Esophagus squamous epithelium (tissue), 5 donors: ENCODE data around the gene FAM241B. TPM values are rescaled to one million over a fixed set of nuclear protein-coding genes. Genes with fewer than 3 reads are reported as not detected.

Experiments used
- DNase-seq: peaks from one replicate; lab custom pipeline; 2025; lab: John Stamatoyannopoulos, UW
- H3K27ac ChIP-seq, 4 donors: fragments of 200-600 bp; sonication (generic); one replicate each; pipeline ENCODE4 v1.5.1; 2016 to 2019; ENCODE audit warnings: mild to moderate bottlenecking in 1 of 4
- H3K27me3 ChIP-seq, 4 donors: fragments of 200-600 bp; sonication (generic); 1 replicate in 3 of 4; 2 replicates in 1 of 4; pipeline versions ENCODE4 v1.5.1 to v1.6.0; 2017 to 2021; ENCODE audit warnings: antibody characterized with exemption in 1 of 4
- H3K36me3 ChIP-seq, 3 donors: fragments of 200-600 bp; sonication (generic); one replicate each; pipeline ENCODE4 v1.5.1; 2016 to 2019
- H3K4me1 ChIP-seq, 3 donors: fragments of 200-600 bp; sonication (generic); one replicate each; pipeline ENCODE4 v1.5.1; 2017 to 2019
- H3K4me3 ChIP-seq, 4 donors: fragments of 200-600 bp; sonication (generic); 1 replicate in 3 of 4; 2 replicates in 1 of 4; pipeline ENCODE4 v1.5.1; 2016 to 2019; ENCODE audit warnings: mild to moderate bottlenecking in 2 of 4, moderate library complexity in 1 of 4
- H3K9me3 ChIP-seq, 3 donors: fragments of 200-600 bp; sonication (generic); one replicate each; pipeline ENCODE4 v1.5.1; 2016 to 2019
- POLR2A ChIP-seq, 4 donors: fragments of 450-650 bp; IDR thresholded peaks; one replicate each; pipeline ENCODE4 v1.6.1; 2017; ENCODE audit warnings: antibody characterized with exemption in 4 of 4, mild to moderate bottlenecking in 4 of 4, moderate library complexity in 3 of 4
- intact Hi-C: fragments of 100-400 bp; cut with DNase I; formaldehyde crosslinking; loops from one replicate; pipeline ENCODE4 v1.15.0; 2022
- total RNA-seq, 4 donors: library from RNA; depleted of rRNA; stranded (reverse); fragments of >200 nt; gene quantifications; one replicate each; pipeline ENCODE4 v1.1.0, GENCODE V29; 2016
- TF ChIP-seq, protein P1 (sequence below), 6 experiments: fragments of 450-650 bp in 4 of 6; fragments of 200-600 bp in 2 of 6; sonication (generic) in 2 of 6; IDR thresholded peaks; one replicate each; pipeline ENCODE4 v1.5.1; 2016 to 2019; ENCODE audit warnings: antibody characterized with exemption in 6 of 6, mild to moderate bottlenecking in 4 of 6, moderate library complexity in 4 of 6
- donor health status: DM: yes; HTN: yes; CAD: no.

The FAM241B gene
- total RNA-seq, 4 donors from 2014 or later, result 1.2 to 1.7 (median 1.3) TPM; not detected in 1

DNA sequence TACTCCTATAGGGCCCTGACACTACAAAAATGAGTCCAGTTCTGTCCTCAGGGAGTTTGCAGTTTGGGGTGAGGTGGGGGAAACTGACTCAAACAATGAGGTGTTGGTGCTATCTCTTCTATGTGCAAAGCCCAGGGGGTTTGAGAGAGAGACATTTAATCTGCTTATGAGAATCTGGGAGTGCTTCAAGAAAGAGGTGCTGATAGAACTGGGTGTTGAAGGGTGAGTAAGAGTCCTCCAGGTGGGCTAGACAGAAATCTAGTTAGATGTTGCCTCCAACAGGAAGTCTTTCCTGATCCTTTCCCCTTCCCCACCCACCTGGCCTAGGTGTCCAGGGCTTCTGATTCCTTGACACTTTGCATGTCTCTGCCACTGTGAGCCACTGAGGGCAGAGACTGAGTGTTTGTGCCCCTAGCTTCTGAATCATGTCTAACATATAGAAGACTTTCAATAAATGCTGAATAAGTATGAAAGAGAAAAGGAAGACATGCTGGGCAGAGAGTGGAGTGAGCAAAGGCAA, 53.0 kb downstream of the FAM241B start:
- Histone ChIP-seq H3K27ac (peak overlapping the region in 3 of 4 donors; percentile 44 to 94 (median 88)), H3K36me3 (no peaks in the 10 kb centered on the region), H3K9me3 (no peaks in the 10 kb centered on the region), H3K4me3 (no peak overlapping the region), H3K27me3 (peaks cover 0 to 23% (median 0%) of the 10 kb centered on the region in 4 donors), H3K4me1 (peaks cover 0 to 53% (median 25%) of the 10 kb centered on the region in 3 donors)
- intact Hi-C loops, result no loop called here
- no peak for TF ChIP-seq POLR2A (IDR thresholded peaks at IDR 0.05)
- TF ChIP-seq, protein P1, sequence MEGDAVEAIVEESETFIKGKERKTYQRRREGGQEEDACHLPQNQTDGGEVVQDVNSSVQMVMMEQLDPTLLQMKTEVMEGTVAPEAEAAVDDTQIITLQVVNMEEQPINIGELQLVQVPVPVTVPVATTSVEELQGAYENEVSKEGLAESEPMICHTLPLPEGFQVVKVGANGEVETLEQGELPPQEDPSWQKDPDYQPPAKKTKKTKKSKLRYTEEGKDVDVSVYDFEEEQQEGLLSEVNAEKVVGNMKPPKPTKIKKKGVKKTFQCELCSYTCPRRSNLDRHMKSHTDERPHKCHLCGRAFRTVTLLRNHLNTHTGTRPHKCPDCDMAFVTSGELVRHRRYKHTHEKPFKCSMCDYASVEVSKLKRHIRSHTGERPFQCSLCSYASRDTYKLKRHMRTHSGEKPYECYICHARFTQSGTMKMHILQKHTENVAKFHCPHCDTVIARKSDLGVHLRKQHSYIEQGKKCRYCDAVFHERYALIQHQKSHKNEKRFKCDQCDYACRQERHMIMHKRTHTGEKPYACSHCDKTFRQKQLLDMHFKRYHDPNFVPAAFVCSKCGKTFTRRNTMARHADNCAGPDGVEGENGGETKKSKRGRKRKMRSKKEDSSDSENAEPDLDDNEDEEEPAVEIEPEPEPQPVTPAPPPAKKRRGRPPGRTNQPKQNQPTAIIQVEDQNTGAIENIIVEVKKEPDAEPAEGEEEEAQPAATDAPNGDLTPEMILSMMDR (IDR thresholded peaks at IDR 0.05), result no peak
- DNase-seq, result no peak

Other genes starting within 250 kb of the FAM241B start
- 10 to 100 TPM in 1 of 4 donors, 1 to 10 TPM in 2, under 1 TPM in 1; 0.72 to 24.0 (median 4.4) TPM for gene TACR2, start 213.3 kb upstream of the FAM241B start, total RNA-seq
- gene TSPAN15, start 178.8 kb upstream of the FAM241B start, total RNA-seq, result 10 to 100 TPM in 3 of 4 donors, 1 to 10 TPM in 1; 3.6 to 24.0 (median 18.5) TPM
- not detected for gene NEUROG3, start 56.8 kb upstream of the FAM241B start, total RNA-seq
- gene COL13A1, start 171.7 kb downstream of the FAM241B start, total RNA-seq, result 1 to 10 TPM in 2 of 4 donors, not detected in 2; 2.0 to 3.8 TPM